ENCODE data around the gene ORAI2. TPM values are rescaled to one million over a fixed set of nuclear protein-coding genes. Genes with fewer than 3 reads are reported as not detected.
A peak's percentile ranks its signal among the peaks of the same experiment; 100 is the strongest.

The ORAI2 gene
- total and polyA plus RNA-seq, 10 donors, result 31.5 to 146 (median 81.0) TPM

DNA sequence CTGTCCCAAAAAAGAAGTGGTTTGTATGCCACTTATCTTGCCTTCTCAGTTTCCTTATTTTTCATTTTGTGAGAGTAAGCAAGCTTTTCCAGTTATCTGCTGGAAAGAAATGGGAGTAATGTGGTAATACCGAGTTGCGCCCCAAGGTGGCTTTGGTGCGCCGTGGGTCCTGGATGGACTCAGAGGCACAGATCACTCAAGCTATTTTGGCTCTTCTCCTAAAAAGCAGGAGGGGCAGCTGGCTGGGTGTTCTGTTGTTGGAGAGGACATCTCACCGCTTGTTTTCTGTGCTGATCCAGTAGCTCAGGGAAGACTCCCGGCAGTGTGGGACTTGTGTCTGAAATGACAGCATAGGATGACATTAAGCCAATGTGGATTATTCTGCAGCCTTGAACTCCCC is 20.8 kb upstream of the ORAI2 start:
- Histone ChIP-seq H3K4me1 (peaks cover 27 to 81% (median 53%) of the 10 kb centered on the region in 6 donors), H3K27me3 (replicated peaks in 1 of 7) (no peaks in the 10 kb centered on the region), H3K4me3 (no peak overlapping the region), H3K27ac (peak overlapping the region in 3 of 8 donors; percentile 9 to 56 (median 35)), H3K9me3 (peaks cover 0 to 7% (median 2%) of the 10 kb centered on the region in 8 donors), H3K36me3 (peaks cover 0 to 96% (median 43%) of the 10 kb centered on the region in 6 donors)
- 49 to 62% (median 58%) methylated on average over 6 of the region's 6 CpGs for WGBS, 5 donors
- intact Hi-C loops (cut with DNase I; ENCODE audit: low total_unique reads), result no loop called here
- peak; percentile 86 for DNase-seq
- TF ChIP-seq POLR2A (IDR thresholded peaks at IDR 0.05) (no peak), POLR2AphosphoS5 (IDR thresholded peaks at IDR 0.05) (peak in 2 of 3 donors; percentile 15 to 73), CTCF (IDR thresholded peaks at IDR 0.05 in 8 of 11, conservative IDR thresholded peaks at IDR 0.05 in 3 of 11) (peak; percentile 45 to 71 (median 58))

- WGBS, 5 donors, result 82 to 99% (median 88%) methylated on average over 3 to 5 of the region's 5 CpGs
- peaks cover 29 to 81% (median 57%) of the 10 kb centered on the region in 6 donors for H3K4me1 ChIP-seq
- peaks cover 0 to 96% (median 37%) of the 10 kb centered on the region in 6 donors for H3K36me3 ChIP-seq
These were observed 20.3 kb upstream of the ORAI2 start for GRCh38 chr7:102413091-102413490.

GRCh38 chr7:102413611-102414010 is 19.8 kb upstream of the ORAI2 start:
- TF ChIP-seq POLR2A (IDR thresholded peaks at IDR 0.05), result no peak
- TF ChIP-seq POLR2AphosphoS5 (IDR thresholded peaks at IDR 0.05), result no peak
- 91 to 98% (median 95%) methylated on average over 4 of the region's 4 CpGs for WGBS, 5 donors
- intact Hi-C loops (cut with DNase I; ENCODE audit: low total_unique reads), result no loop called here

More at GRCh38 chr7:102413091-102413490, 20.3 kb upstream of the ORAI2 start:
- no peak for TF ChIP-seq CTCF (IDR thresholded peaks at IDR 0.05 in 8 of 11, conservative IDR thresholded peaks at IDR 0.05 in 3 of 11)
- peak in 1 of 3 donors; percentile 0 for TF ChIP-seq POLR2AphosphoS5 (IDR thresholded peaks at IDR 0.05)
- H3K4me3 ChIP-seq, result no peak overlapping the region
- peak overlapping the region in 3 of 8 donors; percentile 9 to 56 (median 35) for H3K27ac ChIP-seq
- peaks cover 0 to 7% (median 2%) of the 10 kb centered on the region in 8 donors for H3K9me3 ChIP-seq
- intact Hi-C loops (cut with DNase I; ENCODE audit: low total_unique reads), result no loop called here
- no peak for DNase-seq
- no peaks in the 10 kb centered on the region for H3K27me3 ChIP-seq (replicated peaks in 1 of 7)

DNA sequence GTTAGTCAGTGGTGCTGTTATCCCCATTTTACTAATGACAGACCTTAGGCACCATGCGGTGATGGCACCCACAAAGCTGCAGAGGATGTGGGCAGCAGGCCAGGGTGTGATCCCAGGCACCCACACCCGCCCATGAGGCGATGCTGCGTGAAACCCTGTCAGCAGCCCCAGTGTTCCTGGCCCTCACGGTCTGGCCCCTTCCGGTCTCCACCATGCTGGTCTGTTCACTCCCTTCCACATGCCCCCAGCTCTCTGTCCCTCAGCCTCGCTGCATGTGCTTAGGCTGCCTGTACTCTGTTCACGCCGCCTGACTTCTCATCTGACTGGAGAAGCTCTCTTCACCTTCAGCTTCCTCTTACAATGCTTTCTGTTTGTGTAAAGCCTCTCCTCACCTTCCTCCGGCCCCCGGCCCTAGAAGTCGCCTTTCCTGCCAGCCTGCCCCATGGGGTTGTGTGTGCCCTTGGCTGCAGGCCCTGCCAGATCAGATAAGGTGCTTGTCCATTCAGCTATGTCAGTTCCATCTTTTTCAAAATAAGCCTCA is 17.6 kb upstream of the ORAI2 start:
- no peaks in the 10 kb centered on the region for H3K27me3 ChIP-seq (replicated peaks in 1 of 7)
- peak overlapping the region; percentile 75 to 99 (median 86) for H3K27ac ChIP-seq
- peak; percentile 92 for DNase-seq
- WGBS, 5 donors, result 19 to 33% (median 27%) methylated on average over 12 of the region's 12 CpGs
- peak overlapping the region in 1 of 8 donors; percentile 52 for H3K4me3 ChIP-seq
- H3K9me3 ChIP-seq, result no peaks in the 10 kb centered on the region
- intact Hi-C loops (cut with DNase I; ENCODE audit: low total_unique reads), result no loop called here
- peaks cover 0 to 86% (median 17%) of the 10 kb centered on the region in 6 donors for H3K36me3 ChIP-seq
- peak; percentile 71 to 85 (median 77) for TF ChIP-seq POLR2AphosphoS5 (IDR thresholded peaks at IDR 0.05)
- TF ChIP-seq CTCF (IDR thresholded peaks at IDR 0.05 in 8 of 11, conservative IDR thresholded peaks at IDR 0.05 in 3 of 11), result no peak
- H3K4me1 ChIP-seq, result peaks cover 34 to 92% (median 74%) of the 10 kb centered on the region in 6 donors

More at GRCh38 chr7:102413611-102414010, 19.8 kb upstream of the ORAI2 start:
- H3K4me1 ChIP-seq, result peaks cover 31 to 81% (median 57%) of the 10 kb centered on the region in 6 donors
- no peaks in the 10 kb centered on the region for H3K27me3 ChIP-seq (replicated peaks in 1 of 7)
- H3K4me3 ChIP-seq, result no peak overlapping the region
- H3K9me3 ChIP-seq, result peaks cover 0 to 7% (median 2%) of the 10 kb centered on the region in 8 donors
- peaks cover 0 to 96% (median 34%) of the 10 kb centered on the region in 6 donors for H3K36me3 ChIP-seq
- H3K27ac ChIP-seq, result no peak overlapping the region
- no peak for DNase-seq
